Type B pancreatic cell (in vitro differentiated cells): ENCODE data around the gene PPRC1. TPM values are rescaled to one million over a fixed set of nuclear protein-coding genes. Genes with fewer than 3 reads are reported as not detected.

Experiments
- DNase-seq: peaks from one replicate; pipeline ENCODE4 v3.0.0; 2021; ENCODE audit warnings: mixed read lengths; ENCODE audit not compliant: unreplicated experiment; ENCODE audit errors: extremely low spot score
- H3K27ac Mint-ChIP-seq: 2 replicates; pipeline ENCODE4 v1.8.0; 2021; ENCODE audit warnings: mild to moderate bottlenecking, mixed read lengths
- H3K27me3 Mint-ChIP-seq: 2 replicates; pipeline ENCODE4 v1.8.0; 2021; ENCODE audit warnings: mixed read lengths
- H3K36me3 Mint-ChIP-seq: 2 replicates; pipeline ENCODE4 v1.8.0; 2021; ENCODE audit warnings: mixed read lengths
- H3K4me1 Mint-ChIP-seq: one replicate; pipeline ENCODE4 v1.8.0; 2021; ENCODE audit warnings: mixed read lengths; ENCODE audit not compliant: unreplicated experiment
- H3K4me3 Mint-ChIP-seq: 2 replicates; pipeline ENCODE4 v1.8.0; 2021; ENCODE audit warnings: mild to moderate bottlenecking, mixed read lengths
- H3K9me3 Mint-ChIP-seq: 2 replicates; pipeline ENCODE4 v1.8.0; 2021; ENCODE audit warnings: mixed read lengths
- total RNA-seq: library from RNA; stranded (reverse); gene quantifications from 2 replicates; pipeline ENCODE4 v1.2.1, GENCODE V29; 2021; ENCODE audit warnings: low replicate concordance
- TF ChIP-seq, protein P1 (sequence below): fragments of 200-600 bp; sonication (generic); conservative IDR thresholded peaks from 2 replicates; pipeline ENCODE4 v1.5.0; 2021; ENCODE audit warnings: antibody characterized with exemption, mild to moderate bottlenecking

The PPRC1 gene
- total RNA-seq, 1 donor from 2014 or later: 51.6 TPM

DNA sequence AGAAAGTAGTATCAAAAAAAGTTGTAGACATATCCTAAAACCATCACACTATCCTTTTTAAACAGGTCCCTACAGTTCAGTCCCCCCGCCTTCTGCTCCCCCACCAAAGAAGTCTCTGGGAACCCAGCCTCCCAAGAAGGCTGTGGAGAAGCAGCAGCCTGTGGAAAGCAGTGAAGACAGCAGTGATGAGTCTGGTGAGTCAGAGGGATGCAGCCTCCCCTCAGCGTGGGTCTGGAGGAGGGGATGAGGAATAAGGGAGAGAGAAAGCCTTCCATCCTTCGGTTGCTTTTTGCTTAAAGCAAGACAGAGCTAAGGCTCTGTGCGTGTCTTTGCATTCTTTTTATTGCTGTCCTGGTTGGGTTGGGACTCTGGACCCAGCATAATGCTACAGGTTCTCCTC lies 27.0 kb downstream of the PPRC1 start:
- Mint-ChIP-seq H3K27me3 (no peaks in the 10 kb centered on the region), H3K4me1 (no peaks in the 10 kb centered on the region), H3K27ac (no peak overlapping the region), H3K36me3 (peaks cover 27% of the 10 kb centered on the region), H3K9me3 (no peaks in the 10 kb centered on the region), H3K4me3 (no peak overlapping the region)
- no peak for DNase-seq
- TF ChIP-seq, protein P1, sequence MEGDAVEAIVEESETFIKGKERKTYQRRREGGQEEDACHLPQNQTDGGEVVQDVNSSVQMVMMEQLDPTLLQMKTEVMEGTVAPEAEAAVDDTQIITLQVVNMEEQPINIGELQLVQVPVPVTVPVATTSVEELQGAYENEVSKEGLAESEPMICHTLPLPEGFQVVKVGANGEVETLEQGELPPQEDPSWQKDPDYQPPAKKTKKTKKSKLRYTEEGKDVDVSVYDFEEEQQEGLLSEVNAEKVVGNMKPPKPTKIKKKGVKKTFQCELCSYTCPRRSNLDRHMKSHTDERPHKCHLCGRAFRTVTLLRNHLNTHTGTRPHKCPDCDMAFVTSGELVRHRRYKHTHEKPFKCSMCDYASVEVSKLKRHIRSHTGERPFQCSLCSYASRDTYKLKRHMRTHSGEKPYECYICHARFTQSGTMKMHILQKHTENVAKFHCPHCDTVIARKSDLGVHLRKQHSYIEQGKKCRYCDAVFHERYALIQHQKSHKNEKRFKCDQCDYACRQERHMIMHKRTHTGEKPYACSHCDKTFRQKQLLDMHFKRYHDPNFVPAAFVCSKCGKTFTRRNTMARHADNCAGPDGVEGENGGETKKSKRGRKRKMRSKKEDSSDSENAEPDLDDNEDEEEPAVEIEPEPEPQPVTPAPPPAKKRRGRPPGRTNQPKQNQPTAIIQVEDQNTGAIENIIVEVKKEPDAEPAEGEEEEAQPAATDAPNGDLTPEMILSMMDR: no peak

DNA sequence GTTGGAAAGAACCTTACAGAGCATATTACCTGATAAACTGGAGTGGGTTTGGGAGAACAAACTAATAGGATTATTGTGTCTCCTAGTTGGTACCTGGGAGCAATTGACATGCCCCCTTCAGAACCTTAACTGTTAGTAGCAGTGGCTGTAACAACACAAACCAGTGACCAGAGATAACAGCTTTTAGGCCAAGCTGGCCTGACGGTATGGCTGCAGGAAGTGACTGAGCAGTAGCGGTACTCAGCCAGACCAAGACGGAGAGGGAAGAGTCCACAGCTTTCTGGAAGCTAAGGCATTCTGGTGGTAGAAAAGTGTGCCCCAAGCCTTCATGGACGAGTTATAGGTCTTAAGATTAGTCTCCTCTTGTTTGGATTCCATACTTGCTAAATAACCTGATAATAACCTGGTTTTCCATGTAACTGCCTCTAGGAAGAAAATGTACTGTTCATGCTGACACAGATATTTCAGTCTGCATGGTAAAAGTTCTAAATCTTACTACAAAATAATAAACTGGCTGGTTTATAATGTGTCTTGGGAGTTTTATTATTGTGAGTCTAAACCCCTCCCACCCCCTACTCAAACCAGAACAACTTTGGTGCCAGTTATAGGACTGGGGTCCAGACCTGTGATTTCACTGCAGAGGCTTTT lies 30.6 kb downstream of the PPRC1 start:
- Mint-ChIP-seq H3K4me1 (no peaks in the 10 kb centered on the region), H3K4me3 (no peak overlapping the region), H3K36me3 (peaks cover 19% of the 10 kb centered on the region), H3K9me3 (no peaks in the 10 kb centered on the region), H3K27me3 (no peaks in the 10 kb centered on the region), H3K27ac (no peak overlapping the region)
- TF ChIP-seq, protein P1: no peak
- no peak for DNase-seq

DNA sequence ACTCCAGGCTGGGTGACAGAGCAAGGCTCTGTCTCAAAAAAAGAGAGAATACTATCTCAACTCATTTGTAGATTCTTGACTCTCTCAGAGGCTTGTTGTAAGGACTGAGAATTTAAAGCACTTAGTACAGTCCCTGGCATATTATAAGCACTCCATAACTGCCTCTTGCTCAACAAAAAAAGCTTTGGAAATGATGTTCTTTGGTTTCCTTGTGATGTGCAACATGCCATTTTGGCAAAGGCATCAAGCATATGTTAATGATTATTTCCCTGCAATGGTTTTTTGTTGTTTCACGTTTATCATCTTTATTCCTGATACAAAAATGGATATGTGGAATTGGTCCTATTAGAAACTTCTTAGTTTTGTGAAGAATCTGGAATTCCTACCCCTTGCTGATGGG lies 35.0 kb downstream of the PPRC1 start:
- H3K27me3 Mint-ChIP-seq: peaks cover 4% of the 10 kb centered on the region
- no peak for DNase-seq
- H3K4me3 Mint-ChIP-seq: no peak overlapping the region
- H3K36me3 Mint-ChIP-seq: peaks cover 5% of the 10 kb centered on the region
- no peaks in the 10 kb centered on the region for H3K9me3 Mint-ChIP-seq
- H3K27ac Mint-ChIP-seq: no peak overlapping the region
- H3K4me1 Mint-ChIP-seq: peaks cover 4% of the 10 kb centered on the region
- TF ChIP-seq, protein P1: no peak

DNA sequence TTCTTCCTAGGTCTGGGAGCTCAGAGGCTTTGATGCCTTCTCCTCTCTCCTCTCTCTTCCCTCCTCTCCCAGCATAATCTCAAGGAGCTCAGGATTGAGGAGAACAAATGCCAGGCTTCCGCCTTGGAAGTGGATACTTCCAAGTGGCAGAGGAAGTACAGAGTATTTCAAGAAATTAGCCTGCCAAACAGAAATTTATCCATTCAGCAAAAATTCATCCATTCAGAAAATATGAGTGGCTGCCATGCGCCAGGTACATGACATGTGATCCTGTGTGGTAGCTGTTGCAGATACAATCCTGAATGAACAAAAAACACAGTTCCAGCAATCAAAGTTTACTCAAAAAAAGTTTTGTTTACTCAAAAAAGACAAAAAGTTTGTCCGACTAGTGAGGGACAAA lies 37.8 kb downstream of the PPRC1 start:
- no peak for DNase-seq
- H3K4me1 Mint-ChIP-seq: peaks cover 4% of the 10 kb centered on the region
- H3K27ac Mint-ChIP-seq: no peak overlapping the region
- no peak overlapping the region for H3K4me3 Mint-ChIP-seq
- TF ChIP-seq, protein P1: no peak
- no peaks in the 10 kb centered on the region for H3K36me3 Mint-ChIP-seq
- H3K27me3 Mint-ChIP-seq: peaks cover 4% of the 10 kb centered on the region
- H3K9me3 Mint-ChIP-seq: no peaks in the 10 kb centered on the region

DNA sequence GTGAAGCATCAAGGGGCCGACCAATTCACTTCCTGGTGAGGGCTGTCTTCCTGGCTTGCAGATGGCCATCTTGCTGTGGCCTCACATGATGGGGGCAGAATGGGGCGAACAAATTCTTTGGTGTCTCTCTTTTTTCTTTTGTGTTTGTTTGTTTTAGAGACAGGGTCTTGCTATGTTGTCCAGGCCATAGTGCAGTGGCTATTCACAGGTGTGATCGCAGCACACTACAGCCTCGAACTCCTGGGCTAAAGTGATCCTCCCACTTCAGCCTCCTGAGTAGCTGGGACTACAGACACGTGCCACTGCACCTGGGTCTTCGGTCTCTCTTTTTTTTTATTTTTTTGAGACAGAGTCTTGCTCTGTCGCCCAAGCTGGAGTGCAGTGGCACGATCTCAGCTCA lies 39.4 kb downstream of the PPRC1 start:
- H3K4me3 Mint-ChIP-seq: no peak overlapping the region
- H3K9me3 Mint-ChIP-seq: no peaks in the 10 kb centered on the region
- peaks cover 4% of the 10 kb centered on the region for H3K27me3 Mint-ChIP-seq
- peaks cover 4% of the 10 kb centered on the region for H3K4me1 Mint-ChIP-seq
- H3K27ac Mint-ChIP-seq: no peak overlapping the region
- TF ChIP-seq, protein P1: no peak
- H3K36me3 Mint-ChIP-seq: no peaks in the 10 kb centered on the region
- no peak for DNase-seq

DNA sequence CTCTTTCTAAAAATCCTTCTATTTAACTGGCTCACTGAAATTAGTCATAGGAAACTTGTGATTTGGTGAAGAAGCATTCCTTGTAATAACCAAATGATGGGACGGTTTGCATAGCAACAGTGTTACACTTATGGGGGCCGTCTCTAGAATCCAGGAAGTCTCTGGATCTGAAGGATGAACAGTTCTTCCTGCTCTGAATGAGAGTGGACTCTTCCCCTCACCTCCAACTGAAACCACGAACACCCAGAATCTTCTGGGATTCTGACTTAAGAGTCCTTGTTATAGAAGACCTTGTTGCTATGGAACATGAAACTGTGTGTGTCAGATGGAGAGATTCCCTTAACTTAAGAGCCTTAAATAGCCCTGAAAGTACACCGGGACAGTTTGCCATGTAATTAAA lies 42.6 kb downstream of the PPRC1 start:
- no peaks in the 10 kb centered on the region for H3K9me3 Mint-ChIP-seq
- peaks cover 4% of the 10 kb centered on the region for H3K4me1 Mint-ChIP-seq
- TF ChIP-seq, protein P1: no peak
- DNase-seq: no peak
- H3K27me3 Mint-ChIP-seq: peaks cover 4% of the 10 kb centered on the region
- H3K27ac Mint-ChIP-seq: no peak overlapping the region
- H3K36me3 Mint-ChIP-seq: no peaks in the 10 kb centered on the region
- H3K4me3 Mint-ChIP-seq: no peak overlapping the region
